Endodermal cell (in vitro differentiated cells): ENCODE results near the gene INSRR. TPM values are rescaled to one million over a fixed set of nuclear protein-coding genes. Genes with fewer than 3 reads are reported as not detected.

ENCODE experiments used
- DNase-seq: peaks from one replicate; pipeline ENCODE4 v3.0.0-alpha.2; 2017
- H3K27ac ChIP-seq: 2 replicates; pipeline ENCODE4 v1.5.1; 2013; ENCODE audit warnings: mild to moderate bottlenecking, low read depth, low read length, moderate library complexity
- H3K27me3 ChIP-seq: 2 replicates; pipeline ENCODE4 v1.6.1; 2013; ENCODE audit warnings: mild to moderate bottlenecking, low read length, moderate library complexity; ENCODE audit not compliant: insufficient read depth, control insufficient read depth, poor library complexity, severe bottlenecking
- H3K36me3 ChIP-seq: 2 replicates; pipeline ENCODE4 v1.7.0; 2013; ENCODE audit warnings: mild to moderate bottlenecking, low read length, moderate library complexity; ENCODE audit not compliant: control insufficient read depth, insufficient read depth
- H3K4me1 ChIP-seq: one replicate; pipeline ENCODE4 v1.7.0; 2013; ENCODE audit warnings: low read length; ENCODE audit not compliant: control insufficient read depth, insufficient read depth
- H3K4me3 ChIP-seq: 2 replicates; pipeline ENCODE4 v1.5.1; 2013; ENCODE audit warnings: mild to moderate bottlenecking, low read length, moderate library complexity
- H3K9ac ChIP-seq: 2 replicates; pipeline ENCODE4 v1.6.1; 2013; ENCODE audit warnings: mild to moderate bottlenecking, low read length, moderate library complexity; ENCODE audit not compliant: poor library complexity, severe bottlenecking; ENCODE audit errors: extremely low read depth
- H3K9me3 ChIP-seq: 2 replicates; pipeline ENCODE4 v1.6.1; 2013; ENCODE audit warnings: mild to moderate bottlenecking, low read length, moderate library complexity; ENCODE audit not compliant: control insufficient read depth
- H3K27ac Mint-ChIP-seq: 2 replicates; pipeline ENCODE4 v1.8.0; 2020; ENCODE audit warnings: mixed read lengths
- H3K27me3 Mint-ChIP-seq: 2 replicates; pipeline ENCODE4 v1.8.0; 2021; ENCODE audit warnings: mild to moderate bottlenecking, mixed read lengths; ENCODE audit not compliant: insufficient read depth
- H3K36me3 Mint-ChIP-seq: 2 replicates; pipeline ENCODE4 v1.8.0; 2020; ENCODE audit warnings: low read depth, mixed read lengths
- H3K4me1 Mint-ChIP-seq: 2 replicates; pipeline ENCODE4 v1.8.0; 2020; ENCODE audit warnings: mixed read lengths
- H3K4me3 Mint-ChIP-seq: 2 replicates; pipeline ENCODE4 v1.8.0; 2020; ENCODE audit warnings: mild to moderate bottlenecking, moderate library complexity, mixed read lengths
- H3K9me3 Mint-ChIP-seq: 2 replicates; pipeline ENCODE4 v1.8.0; 2020; ENCODE audit warnings: mild to moderate bottlenecking, mixed read lengths
- WGBS, 2 experiments: methylation state at CpG; one replicate each; pipeline versions ENCODE4 v1.1.5 to v1.1.7; 2013; ENCODE audit warnings: missing lambda C conversion rate in 2 of 2, mixed read lengths in 1 of 2; ENCODE audit not compliant: insufficient coverage in 1 of 2, insufficient read length in 1 of 2; 5-methylcytosine and 5-hydroxymethylcytosine counted together
- total RNA-seq, 2 donors: library from RNA; stranded (reverse); fragmentation: NEBNext Ultra II Directional in 1 of 2; extraction: Animal tissue kit (Norgen Biotek cat#: 25700) in 1 of 2; gene quantifications; 2 replicates in 1 of 2; 3 replicates in 1 of 2; pipeline ENCODE4 v1.2.1, GENCODE V29; 2021
- TF ChIP-seq, protein P1 (sequence below): fragments of 200-600 bp; sonication (generic); conservative IDR thresholded peaks from 2 replicates; pipeline ENCODE4 v1.5.0; 2021; ENCODE audit warnings: antibody characterized with exemption, mild to moderate bottlenecking

INSRR gene
- total RNA-seq, 2 donors from 2014 or later, result 0.07 to 0.09 TPM

DNA sequence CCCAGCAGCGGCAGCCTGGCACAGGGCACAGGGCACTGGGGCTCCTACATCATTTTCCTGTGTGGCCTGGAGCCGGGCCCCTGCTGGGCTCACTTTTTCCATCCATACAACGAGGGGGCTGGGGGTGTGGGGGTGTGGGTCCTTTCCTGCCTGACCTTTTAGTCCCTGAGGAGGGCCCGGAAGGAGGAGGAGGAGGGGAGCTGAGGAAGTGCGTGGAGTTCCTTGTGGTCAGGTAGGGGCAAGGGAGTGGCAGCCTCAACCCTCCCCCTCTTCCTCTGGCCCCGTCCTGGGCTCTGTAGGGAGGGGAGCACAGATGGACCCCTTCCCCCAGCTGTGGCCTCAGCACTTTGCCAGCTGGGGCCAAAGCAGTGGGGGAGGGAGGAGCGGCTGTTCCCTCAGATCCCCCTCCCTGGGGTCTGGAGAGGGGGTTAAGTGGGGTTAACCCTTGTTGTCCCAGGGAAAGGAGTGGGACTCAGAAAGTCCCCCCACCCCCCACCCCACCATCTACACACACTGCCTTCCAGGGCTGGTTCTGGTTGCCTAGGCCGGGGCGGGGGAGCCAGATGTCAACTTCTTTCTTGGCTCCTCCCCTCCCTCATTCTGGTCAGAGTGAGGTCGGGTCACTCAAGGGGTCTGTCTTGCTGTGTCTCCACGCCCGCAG lies 7.5 kb upstream of the INSRR start:
- Histone ChIP-seq H3K9me3 (no peaks in the 10 kb centered on the region), H3K27me3 (peaks cover 51% of the 10 kb centered on the region), H3K4me1 (peaks cover 8% of the 10 kb centered on the region), H3K9ac (no peak overlapping the region), H3K4me3 (no peak overlapping the region), H3K36me3 (no peaks in the 10 kb centered on the region), H3K27ac (no peak overlapping the region)
- Mint-ChIP-seq H3K9me3 (no peaks in the 10 kb centered on the region), H3K4me3 (no peak overlapping the region), H3K27ac (no peak overlapping the region), H3K4me1 (peaks cover 15% of the 10 kb centered on the region), H3K36me3 (no peaks in the 10 kb centered on the region), H3K27me3 (peaks cover 87% of the 10 kb centered on the region)
- TF ChIP-seq, protein P1, sequence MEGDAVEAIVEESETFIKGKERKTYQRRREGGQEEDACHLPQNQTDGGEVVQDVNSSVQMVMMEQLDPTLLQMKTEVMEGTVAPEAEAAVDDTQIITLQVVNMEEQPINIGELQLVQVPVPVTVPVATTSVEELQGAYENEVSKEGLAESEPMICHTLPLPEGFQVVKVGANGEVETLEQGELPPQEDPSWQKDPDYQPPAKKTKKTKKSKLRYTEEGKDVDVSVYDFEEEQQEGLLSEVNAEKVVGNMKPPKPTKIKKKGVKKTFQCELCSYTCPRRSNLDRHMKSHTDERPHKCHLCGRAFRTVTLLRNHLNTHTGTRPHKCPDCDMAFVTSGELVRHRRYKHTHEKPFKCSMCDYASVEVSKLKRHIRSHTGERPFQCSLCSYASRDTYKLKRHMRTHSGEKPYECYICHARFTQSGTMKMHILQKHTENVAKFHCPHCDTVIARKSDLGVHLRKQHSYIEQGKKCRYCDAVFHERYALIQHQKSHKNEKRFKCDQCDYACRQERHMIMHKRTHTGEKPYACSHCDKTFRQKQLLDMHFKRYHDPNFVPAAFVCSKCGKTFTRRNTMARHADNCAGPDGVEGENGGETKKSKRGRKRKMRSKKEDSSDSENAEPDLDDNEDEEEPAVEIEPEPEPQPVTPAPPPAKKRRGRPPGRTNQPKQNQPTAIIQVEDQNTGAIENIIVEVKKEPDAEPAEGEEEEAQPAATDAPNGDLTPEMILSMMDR, result no peak
- 26 to 70% methylated on average over 3 to 12 of the region's 12 CpGs for WGBS, 2 experiments
- no peak for DNase-seq

DNA sequence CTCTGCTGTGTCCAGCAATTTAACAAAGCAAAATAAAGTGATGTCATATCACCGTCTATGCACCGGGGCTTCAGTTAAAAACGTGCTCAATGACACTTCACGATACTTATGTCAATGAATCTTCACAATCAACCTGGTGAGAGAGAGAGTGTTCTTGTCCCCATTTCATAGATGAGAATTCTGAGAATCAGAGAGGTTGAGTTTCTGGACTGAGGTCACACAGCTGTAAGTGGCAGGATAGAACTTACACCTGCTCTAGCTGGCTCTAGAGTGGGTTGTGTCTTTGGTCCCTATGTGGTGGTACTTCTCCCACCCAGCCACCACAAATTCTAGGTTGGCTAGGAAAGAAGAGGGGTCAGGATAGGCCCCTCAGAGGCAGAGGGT lies 6.9 kb upstream of the INSRR start:
- no peak overlapping the region for H3K27ac ChIP-seq
- Mint-ChIP-seq H3K27me3 (peaks cover 87% of the 10 kb centered on the region), H3K9me3 (no peaks in the 10 kb centered on the region), H3K36me3 (no peaks in the 10 kb centered on the region), H3K4me3 (no peak overlapping the region), H3K27ac (no peak overlapping the region), H3K4me1 (peaks cover 15% of the 10 kb centered on the region)
- 81 to 85% methylated on average over 4 of the region's 4 CpGs for WGBS, 2 experiments
- peaks cover 8% of the 10 kb centered on the region for H3K4me1 ChIP-seq
- TF ChIP-seq, protein P1, result no peak
- peaks cover 54% of the 10 kb centered on the region for H3K27me3 ChIP-seq
- H3K9ac ChIP-seq, result no peak overlapping the region
- H3K9me3 ChIP-seq, result no peaks in the 10 kb centered on the region
- DNase-seq, result no peak
- H3K36me3 ChIP-seq, result no peaks in the 10 kb centered on the region
- H3K4me3 ChIP-seq, result no peak overlapping the region

DNA sequence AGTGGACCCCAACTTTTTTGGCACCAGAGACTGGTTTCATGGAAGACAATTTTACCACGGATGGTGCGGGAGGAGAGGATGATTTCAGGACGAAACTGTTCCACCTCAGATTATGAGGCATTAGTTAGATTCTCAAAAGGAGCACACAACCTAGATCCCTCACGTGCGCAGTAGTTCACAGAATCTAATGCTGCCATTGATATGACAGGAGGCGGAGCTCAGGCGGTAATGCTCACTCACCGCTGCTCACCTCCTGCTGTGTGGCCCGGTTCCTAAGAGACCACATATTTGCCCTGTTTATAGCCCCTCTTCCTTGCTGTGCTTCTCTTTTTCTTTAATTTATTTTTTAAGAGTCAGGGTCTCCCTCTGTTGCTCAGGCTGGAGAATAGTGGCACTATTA lies 6.3 kb upstream of the INSRR start:
- 69 to 80% methylated on average over 9 of the region's 9 CpGs for WGBS, 2 experiments
- Mint-ChIP-seq H3K27me3 (peaks cover 85% of the 10 kb centered on the region), H3K4me1 (peaks cover 16% of the 10 kb centered on the region)

More for the DNA sequence above, 6.3 kb upstream of the INSRR start:
- no peak overlapping the region for H3K4me3 Mint-ChIP-seq
- Histone ChIP-seq H3K4me3 (no peak overlapping the region), H3K27me3 (peaks cover 54% of the 10 kb centered on the region), H3K4me1 (peaks cover 8% of the 10 kb centered on the region), H3K36me3 (no peaks in the 10 kb centered on the region), H3K9ac (no peak overlapping the region), H3K9me3 (no peaks in the 10 kb centered on the region), H3K27ac (no peak overlapping the region)
- TF ChIP-seq, protein P1, result no peak
- no peaks in the 10 kb centered on the region for H3K9me3 Mint-ChIP-seq
- no peak overlapping the region for H3K27ac Mint-ChIP-seq
- DNase-seq, result no peak
- no peaks in the 10 kb centered on the region for H3K36me3 Mint-ChIP-seq
